ENCODE results near the gene DNAH9.

The DNAH9 gene

GRCh38 chr17:11651089-11651488, 52.8 kb downstream of the DNAH9 start:
- no peak for TF ChIP-seq ZNF274 (IDR thresholded peaks at IDR 0.05; ENCODE audit: low read depth, low read length)

GRCh38 chr17:11668618-11669017, 70.3 kb downstream of the DNAH9 start:
- no peak overlapping the region for H3K4me3 ChIP-seq (ENCODE audit: low read length)

More at GRCh38 chr17:11651089-11651488, 52.8 kb downstream of the DNAH9 start:
- no peak overlapping the region for H3K4me3 ChIP-seq (ENCODE audit: low read length)

GRCh38 chr17:11671126-11671525, 72.9 kb downstream of the DNAH9 start:
- TF ChIP-seq ZNF274 (IDR thresholded peaks at IDR 0.05; ENCODE audit: low read depth, low read length) = no peak
- no peak overlapping the region for H3K4me3 ChIP-seq (ENCODE audit: low read length)

More at GRCh38 chr17:11668618-11669017, 70.3 kb downstream of the DNAH9 start:
- TF ChIP-seq ZNF274 (IDR thresholded peaks at IDR 0.05; ENCODE audit: low read depth, low read length) = no peak

- TF ChIP-seq ZNF274 (IDR thresholded peaks at IDR 0.05; ENCODE audit: low read depth, low read length) = no peak
- H3K4me3 ChIP-seq (ENCODE audit: low read length) = no peak overlapping the region
These were observed 84.4 kb downstream of the DNAH9 start for GRCh38 chr17:11682646-11683045.

GRCh38 chr17:11690681-11691080, 92.4 kb downstream of the DNAH9 start:
- TF ChIP-seq ZNF274 (IDR thresholded peaks at IDR 0.05; ENCODE audit: low read depth, low read length) = no peak
- H3K4me3 ChIP-seq (ENCODE audit: low read length) = no peak overlapping the region

- H3K4me3 ChIP-seq (ENCODE audit: low read length) = no peak overlapping the region
- no peak for TF ChIP-seq ZNF274 (IDR thresholded peaks at IDR 0.05; ENCODE audit: low read depth, low read length)
These were observed 94.4 kb downstream of the DNAH9 start for GRCh38 chr17:11692688-11693087.

GRCh38 chr17:11693284-11693683, 95.0 kb downstream of the DNAH9 start:
- TF ChIP-seq ZNF274 (IDR thresholded peaks at IDR 0.05; ENCODE audit: low read depth, low read length) = no peak
- H3K4me3 ChIP-seq (ENCODE audit: low read length) = no peak overlapping the region

- no peak for TF ChIP-seq ZNF274 (IDR thresholded peaks at IDR 0.05; ENCODE audit: low read depth, low read length)
These were observed 102.4 kb downstream of the DNAH9 start for GRCh38 chr17:11700668-11701067.

GRCh38 chr17:11701911-11702310, 103.6 kb downstream of the DNAH9 start:
- TF ChIP-seq ZNF274 (IDR thresholded peaks at IDR 0.05; ENCODE audit: low read depth, low read length) = no peak

More at GRCh38 chr17:11700668-11701067, 102.4 kb downstream of the DNAH9 start:
- no peak overlapping the region for H3K4me3 ChIP-seq (ENCODE audit: low read length)

GRCh38 chr17:11704041-11704440, 105.8 kb downstream of the DNAH9 start:
- H3K4me3 ChIP-seq (ENCODE audit: low read length) = no peak overlapping the region
- no peak for TF ChIP-seq ZNF274 (IDR thresholded peaks at IDR 0.05; ENCODE audit: low read depth, low read length)

More at GRCh38 chr17:11701911-11702310, 103.6 kb downstream of the DNAH9 start:
- no peak overlapping the region for H3K4me3 ChIP-seq (ENCODE audit: low read length)

- no peak overlapping the region for H3K4me3 ChIP-seq (ENCODE audit: low read length)
- TF ChIP-seq ZNF274 (IDR thresholded peaks at IDR 0.05; ENCODE audit: low read depth, low read length) = no peak
These were observed 106.8 kb downstream of the DNAH9 start for GRCh38 chr17:11705111-11705510.

GRCh38 chr17:11707586-11707985, 109.3 kb downstream of the DNAH9 start:
- H3K4me3 ChIP-seq (ENCODE audit: low read length) = no peak overlapping the region
- no peak for TF ChIP-seq ZNF274 (IDR thresholded peaks at IDR 0.05; ENCODE audit: low read depth, low read length)

- no peak for TF ChIP-seq ZNF274 (IDR thresholded peaks at IDR 0.05; ENCODE audit: low read depth, low read length)
- H3K4me3 ChIP-seq (ENCODE audit: low read length) = no peak overlapping the region
These were observed 114.2 kb downstream of the DNAH9 start for GRCh38 chr17:11712456-11712855.

- no peak for TF ChIP-seq ZNF274 (IDR thresholded peaks at IDR 0.05; ENCODE audit: low read depth, low read length)
- H3K4me3 ChIP-seq (ENCODE audit: low read length) = no peak overlapping the region
These were observed 120.9 kb downstream of the DNAH9 start for GRCh38 chr17:11719203-11719602.

- TF ChIP-seq ZNF274 (IDR thresholded peaks at IDR 0.05; ENCODE audit: low read depth, low read length) = no peak
- H3K4me3 ChIP-seq (ENCODE audit: low read length) = no peak overlapping the region
These were observed 121.6 kb downstream of the DNAH9 start for GRCh38 chr17:11719856-11720255.

- TF ChIP-seq ZNF274 (IDR thresholded peaks at IDR 0.05; ENCODE audit: low read depth, low read length) = no peak
- no peak overlapping the region for H3K4me3 ChIP-seq (ENCODE audit: low read length)
These were observed 122.5 kb downstream of the DNAH9 start for GRCh38 chr17:11720816-11721215.
